Hepatic stellate cell (primary cell): Measurements from ENCODE around the gene GAB1.
A peak's percentile ranks its signal among the peaks of the same experiment; 100 is the strongest.

ENCODE experiments used
- DNase-seq: peaks from one replicate; pipeline ENCODE4 v3.0.0; 2011; ENCODE audit warnings: low spot score

Gene GAB1

DNA sequence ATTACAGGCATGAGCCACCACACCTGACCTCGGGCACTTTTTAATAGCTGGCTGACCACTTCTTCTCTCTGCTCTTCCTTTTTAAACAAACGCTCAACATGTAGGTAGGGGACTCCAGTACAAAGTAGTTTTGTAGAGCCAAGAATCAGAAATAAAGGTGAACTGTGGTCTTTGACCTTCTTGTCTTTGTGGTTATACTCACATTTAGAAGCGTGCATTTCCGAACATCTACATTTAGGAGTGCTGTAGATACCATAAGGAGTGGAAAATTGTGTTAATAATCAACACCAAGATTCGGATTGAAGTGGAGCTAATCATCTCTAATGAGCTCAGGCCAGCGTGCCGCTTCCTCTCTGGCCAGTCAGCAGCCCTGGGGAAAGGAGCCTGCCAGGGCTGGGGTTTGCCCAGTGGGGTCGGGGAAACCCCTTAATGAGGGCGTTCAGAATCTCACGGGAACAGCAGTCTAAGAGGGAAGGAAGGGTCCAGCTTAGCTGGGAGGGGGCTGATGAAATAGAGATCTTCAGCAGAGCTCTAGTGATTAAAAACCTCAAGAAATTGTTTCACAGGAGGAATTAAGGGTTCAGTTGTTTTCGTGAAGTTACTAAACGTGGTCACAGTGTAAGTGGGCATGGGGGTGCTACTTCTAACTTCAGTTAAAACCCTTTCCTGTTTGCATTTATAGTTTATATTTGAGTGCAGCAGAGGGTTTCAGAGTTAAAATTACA lies 81.2 kb downstream of the GAB1 start:
- no peak for DNase-seq

DNA sequence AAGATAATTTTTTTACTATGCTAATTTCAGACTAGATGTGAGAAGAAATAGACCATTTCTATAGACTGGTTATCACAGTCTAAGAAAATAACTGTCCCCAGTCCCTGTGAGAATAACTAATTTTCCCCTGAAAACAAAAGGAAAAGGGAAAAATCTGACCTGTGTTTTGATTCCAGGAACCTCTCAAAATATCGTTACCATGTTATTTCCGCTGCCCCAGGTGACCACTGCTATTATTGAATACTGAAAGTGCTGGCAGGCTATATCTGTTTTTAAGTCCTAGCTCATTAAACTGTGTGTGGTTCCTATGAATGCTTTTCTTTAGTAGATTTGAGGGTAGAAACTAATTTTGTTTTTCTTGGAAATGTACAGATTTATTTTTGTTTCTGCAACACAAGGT lies 83.6 kb downstream of the GAB1 start:
- no peak for DNase-seq

DNA sequence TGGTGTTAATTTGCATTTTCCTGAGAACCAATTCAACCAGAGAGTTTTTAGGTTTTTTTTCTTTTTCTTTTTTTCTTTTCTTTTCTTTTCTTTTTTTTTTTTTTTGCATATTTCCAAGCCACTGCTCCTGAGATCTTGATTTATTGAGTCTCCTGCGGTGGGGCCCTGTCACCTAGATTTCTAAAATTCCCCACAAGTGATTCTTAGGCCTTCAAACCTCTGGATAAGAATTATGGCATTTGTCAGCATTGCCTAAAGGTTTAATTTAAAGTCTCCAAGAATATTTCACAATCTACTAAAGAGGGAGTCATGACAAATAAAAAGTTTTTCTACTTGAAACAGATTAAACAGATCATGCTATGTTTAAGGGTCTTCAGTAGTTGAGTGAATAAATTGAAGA lies 84.9 kb downstream of the GAB1 start:
- no peak for DNase-seq

DNA sequence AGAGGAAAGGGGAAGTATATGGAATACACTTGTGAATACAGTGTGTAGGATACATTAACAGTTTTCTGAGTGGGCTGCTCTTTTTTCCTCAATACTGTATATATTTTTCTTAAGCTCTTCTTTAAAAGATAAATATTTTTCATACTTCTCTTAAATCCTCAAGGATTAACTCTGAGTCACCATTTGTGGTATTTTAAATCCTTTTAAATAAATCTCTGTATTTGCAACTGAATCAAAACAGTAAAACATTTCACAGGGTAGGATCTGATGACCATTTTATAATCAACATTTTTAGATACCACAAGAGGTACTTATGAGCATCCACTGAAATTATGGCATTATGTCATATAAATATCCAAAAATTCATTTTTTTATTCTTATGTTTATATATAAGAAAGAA lies 87.6 kb downstream of the GAB1 start:
- DNase-seq: no peak

DNA sequence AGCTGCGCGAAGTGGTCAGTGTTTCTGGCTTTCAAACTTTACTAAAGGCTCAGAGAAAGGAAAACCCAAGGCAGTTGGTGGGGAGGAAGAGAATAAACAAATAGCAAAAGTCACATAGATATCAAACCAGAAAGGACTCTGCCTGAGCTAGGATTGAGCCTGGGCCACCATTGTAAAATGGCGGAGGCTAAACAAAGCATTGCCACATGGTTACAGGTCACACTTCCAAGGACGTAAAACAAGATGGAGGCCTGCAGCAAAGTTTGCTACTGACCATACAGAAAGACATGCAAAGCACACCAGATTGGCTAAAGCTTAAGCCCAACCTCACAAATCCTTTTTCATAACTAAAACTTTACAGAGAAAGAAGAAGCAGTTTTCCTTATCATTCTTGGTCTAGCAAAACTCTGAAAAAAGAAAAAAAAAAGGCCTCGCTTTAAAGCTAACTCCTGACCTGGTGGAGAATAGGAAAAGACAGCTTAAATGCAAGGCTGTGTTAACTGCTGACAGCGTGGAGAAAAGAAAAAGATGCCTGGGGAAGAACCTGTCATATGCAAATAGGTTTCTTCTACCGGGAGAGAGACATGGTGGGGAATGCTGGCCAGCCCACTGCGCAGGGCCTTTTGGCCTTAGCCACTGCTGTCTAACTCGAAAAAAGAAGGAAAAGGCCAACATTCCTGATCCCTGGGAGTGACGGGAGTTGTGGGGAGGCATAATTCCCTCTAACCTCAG lies 95.0 kb downstream of the GAB1 start:
- DNase-seq: no peak

DNA sequence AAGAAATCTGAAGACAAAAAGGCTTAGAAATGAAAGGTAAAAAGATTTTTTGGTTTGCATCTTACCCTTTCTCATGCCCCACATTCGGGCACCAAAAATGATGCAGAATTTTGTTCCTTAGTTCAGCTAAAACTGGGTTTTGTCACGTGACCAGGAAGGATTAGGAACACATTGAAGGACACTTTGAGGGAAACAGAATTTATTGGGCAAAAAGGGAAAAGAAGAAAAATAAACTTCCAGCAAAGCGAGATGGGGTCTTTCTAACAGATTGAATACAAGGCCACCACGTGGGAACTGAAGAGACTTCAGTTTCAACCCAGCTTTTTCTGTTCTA lies 95.5 kb downstream of the GAB1 start:
- no peak for DNase-seq

DNA sequence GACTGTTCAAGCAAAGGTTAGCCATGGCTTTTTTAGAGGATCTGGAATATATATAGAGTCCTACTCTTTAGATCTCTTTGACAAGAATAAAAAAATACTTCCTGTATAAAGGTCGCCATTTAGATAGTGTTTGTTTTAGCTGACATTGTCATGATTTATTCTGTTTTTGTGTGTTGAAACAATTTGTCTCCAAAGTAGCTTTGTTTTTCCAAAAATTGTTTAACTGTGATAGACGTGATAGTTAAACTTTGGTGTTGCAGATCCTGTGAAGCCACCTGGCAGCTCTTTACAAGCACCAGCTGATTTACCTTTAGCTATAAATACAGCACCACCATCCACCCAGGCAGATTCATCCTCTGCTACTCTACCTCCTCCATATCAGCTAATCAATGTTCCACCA lies 96.6 kb downstream of the GAB1 start:
- no peak for DNase-seq

DNA sequence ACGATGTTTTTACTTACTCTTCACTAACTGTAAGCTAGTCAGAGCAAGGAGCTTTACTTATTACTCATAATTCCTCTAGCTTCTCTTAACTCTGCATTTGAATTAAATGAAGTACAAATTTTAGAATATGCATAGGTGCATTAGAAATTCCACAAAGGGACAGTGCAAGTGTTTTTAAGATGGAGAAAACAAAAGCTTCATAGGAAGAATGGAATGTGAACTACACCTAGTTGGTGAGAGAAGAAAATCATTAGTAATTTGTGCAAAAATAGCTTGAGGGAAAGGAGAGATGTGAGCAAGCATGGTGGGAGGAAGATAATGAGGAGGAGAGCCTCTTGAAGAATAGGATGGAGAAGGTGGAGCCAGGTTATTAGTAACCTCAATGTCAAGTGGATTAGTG lies 99.3 kb downstream of the GAB1 start:
- no peak for DNase-seq

DNA sequence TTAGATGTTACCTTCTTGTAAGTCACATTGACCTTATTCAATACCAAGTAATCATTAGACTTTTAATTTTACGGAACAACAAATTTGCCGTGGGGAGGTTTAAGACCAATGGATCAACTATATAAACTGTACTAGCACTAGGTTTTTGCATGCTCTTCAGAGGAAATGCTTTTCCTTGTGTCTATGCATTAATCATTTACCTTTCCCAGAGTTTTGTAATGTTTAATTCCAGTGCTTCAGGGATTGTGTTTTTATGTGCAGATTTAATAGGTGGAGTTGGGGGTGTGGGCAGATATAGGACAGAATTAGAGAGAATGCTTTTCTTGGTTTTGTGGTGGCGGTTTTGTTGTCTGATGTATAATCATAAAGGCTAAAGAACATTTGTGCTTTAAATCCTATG lies 100.8 kb downstream of the GAB1 start:
- no peak for DNase-seq

DNA sequence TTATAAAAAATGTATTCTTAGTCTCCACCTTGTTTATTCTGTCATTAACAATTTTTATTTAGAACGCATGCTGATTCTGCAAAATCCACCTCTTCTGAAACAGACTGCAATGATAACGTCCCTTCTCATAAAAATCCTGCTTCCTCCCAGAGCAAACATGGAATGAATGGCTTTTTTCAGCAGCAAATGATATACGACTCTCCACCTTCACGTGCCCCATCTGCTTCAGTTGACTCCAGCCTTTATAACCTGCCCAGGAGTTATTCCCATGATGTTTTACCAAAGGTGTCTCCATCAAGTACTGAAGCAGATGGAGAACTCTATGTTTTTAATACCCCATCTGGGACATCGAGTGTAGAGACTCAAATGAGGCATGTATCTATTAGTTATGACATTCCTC lies 101.3 kb downstream of the GAB1 start:
- DNase-seq: no peak

DNA sequence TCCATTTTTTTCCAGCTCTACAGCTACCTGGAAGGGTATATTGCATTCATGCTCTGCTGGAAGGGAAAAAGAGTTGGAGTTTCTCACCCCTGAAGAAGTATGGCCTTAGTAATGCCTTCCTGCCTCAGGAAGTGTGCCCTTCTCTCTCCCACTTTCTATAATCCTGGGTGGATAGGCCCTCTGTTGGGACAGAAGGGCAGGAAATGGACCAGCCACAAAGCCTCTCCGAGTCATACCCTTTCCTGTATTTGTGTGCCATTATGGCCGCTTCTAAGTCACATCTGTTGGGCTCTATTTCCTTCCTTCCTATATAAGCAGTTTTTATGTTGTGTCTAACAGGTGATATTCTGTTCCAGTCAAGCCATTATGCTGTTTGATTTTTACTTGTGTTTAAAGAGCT lies 102.0 kb downstream of the GAB1 start:
- DNase-seq: no peak

DNA sequence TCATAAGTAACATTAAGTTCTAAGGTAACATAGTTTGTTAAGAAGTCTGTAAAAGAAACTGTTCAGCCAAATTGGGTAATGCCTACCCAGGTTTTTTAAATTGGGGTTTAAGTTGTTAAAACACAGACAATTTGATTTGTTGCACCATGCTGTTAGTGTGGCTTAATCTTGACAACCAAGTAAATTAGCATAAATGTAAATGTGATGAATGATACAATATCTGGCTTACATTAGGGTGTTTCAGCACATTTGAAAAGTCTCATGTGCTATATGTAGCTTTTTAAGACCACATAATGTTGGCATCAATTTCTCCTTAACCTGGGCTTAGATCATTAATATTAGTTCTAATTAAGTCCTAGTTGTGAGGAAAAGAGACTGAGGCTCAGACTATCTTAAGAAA lies 104.4 kb downstream of the GAB1 start:
- no peak for DNase-seq

DNA sequence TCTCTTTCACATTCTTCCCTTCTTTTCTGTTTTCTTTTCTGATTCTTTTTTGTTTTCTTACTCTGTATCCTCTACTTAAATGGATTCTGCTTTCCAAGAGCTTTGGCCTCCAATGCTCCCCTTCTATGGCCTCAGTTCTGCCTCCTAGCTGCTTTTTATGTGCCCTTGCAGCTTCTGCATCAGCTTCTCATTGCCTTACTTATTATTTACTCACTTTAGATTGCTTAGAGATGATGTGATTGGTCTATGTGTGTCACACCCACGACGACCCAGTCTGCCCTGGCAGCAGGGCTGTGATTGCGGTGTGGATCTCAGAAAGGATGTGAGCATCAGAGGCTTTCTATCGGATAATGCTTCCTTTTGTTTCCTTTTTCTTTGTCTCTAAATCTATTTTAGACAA lies 105.0 kb downstream of the GAB1 start:
- no peak for DNase-seq

DNA sequence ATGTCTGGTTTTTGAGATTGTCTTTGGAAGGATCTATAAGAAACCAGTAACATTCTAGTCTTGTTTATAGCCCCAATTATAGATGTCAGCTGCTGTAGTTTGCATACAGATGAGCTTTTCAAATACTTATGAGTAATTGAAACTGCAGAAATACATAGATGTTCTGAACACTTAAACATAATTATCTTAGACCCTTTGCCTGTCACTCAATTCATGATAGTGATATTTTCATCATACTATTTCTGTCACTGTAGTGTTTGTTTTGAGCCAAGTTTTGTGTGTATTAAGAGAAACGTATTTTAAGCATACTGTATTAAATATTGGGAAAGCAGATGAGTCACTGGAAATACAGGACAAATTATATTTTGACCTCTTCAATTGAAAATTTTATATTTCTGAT lies 107.1 kb downstream of the GAB1 start:
- DNase-seq: no peak

DNA sequence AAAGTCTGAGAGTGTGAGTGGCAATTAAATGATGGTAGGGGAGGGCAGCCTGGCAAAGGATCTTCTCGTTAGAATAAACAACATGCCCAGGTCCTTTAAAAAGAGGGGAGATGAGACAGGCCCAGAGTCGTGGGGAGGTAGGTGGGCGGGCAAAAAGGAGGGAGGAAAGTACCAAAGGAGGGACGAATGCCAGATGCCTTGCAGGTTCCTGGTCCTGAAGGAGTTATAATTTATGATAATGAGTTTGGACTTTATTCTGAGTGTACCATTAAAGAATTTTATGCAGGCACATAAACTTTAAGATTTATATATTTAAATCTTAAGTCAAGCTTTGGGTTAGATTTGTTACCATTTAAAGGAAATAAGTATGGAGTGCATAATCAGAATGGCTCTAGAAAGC lies 114.5 kb downstream of the GAB1 start:
- no peak for DNase-seq

DNA sequence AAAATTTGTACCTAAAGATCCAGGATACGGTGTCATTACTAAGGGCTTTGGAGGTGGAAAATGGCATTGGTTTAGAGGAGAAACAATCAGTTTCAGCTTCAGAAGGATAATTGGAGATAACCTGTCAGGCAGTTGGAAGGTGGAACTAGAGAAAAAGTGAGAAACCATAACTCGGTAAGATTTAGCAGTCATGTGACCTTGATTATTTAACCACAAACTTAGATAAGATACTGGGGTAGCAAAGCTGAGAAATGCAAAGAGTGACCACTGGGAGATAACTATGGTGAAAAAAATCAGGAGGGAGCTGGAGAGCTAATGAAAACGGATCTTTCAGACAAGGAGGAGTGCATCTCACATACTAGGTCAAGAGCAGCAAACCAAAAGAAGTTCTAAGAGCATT lies 118.5 kb downstream of the GAB1 start:
- no peak for DNase-seq

DNA sequence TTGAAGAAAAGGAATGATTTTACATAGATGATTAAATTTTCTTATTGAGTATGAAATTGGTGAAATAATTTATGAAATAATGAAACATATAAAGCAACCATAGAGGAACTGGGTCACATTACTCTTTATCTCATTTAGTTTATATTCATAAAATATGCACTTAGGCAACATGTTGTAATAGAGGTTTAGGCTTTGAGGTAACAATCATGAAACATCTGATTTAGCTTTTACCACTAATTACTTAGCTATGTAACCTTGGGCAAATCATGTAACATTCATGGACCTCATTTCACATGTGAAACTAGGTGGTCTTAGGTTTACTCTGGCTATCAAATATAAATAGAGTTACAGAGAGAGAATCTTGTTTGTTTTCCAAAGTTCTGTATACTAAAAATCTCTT lies 122.3 kb downstream of the GAB1 start:
- DNase-seq: no peak

DNA sequence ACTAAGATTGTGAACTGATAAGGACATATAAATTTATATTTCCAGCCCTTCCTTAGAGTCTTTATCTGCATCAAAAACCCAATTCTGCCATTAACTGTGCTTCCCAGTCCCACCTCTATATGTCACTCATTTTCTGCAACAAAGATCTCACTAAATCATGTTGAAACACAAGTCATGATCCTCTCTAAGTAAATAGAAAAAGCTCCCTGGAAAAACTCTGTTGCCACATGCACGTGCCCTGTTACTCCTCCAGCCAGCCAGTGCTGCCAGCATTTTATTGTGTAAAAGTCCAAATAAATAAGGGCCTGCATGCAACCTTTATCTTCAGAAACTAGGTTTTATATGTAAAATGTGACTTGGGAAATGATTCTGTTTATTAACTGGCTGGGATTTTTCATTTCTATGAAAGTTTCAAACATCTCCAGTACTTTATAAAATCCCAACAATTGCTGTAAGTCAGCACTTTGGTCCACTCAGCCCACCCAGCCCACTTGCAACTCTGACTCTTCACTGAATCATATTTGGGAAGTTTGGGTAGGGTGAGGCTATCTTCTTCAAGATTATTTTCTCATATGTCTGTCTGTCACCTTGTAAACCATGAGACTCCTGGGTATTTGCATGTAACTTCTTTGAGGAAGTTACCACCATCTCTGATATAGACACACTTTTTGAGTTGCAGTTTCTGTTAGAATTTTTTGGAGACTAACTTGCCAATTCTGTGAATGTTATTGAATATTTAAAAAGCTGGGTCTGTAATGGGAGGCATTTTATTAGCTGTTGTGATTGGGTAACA lies 136.9 kb downstream of the GAB1 start:
- DNase-seq: no peak

DNA sequence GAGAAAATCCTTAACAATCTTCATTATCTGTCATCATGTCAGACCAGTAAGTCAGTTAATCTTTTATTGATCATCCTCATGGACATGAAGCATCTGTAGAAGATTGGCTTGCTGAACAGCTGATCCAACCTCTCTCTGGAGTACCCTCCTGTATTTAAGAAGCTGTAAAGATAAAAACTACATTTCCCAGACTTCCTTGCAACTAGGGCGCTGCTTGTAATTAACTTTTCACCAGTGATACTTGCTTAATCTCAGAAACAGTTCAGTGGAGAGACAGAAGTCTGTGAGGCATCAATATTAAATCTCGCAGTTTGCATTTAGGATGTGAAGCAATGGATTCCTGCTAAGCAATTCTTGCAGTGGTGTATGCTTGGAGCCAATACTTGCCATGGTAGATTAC lies 140.8 kb downstream of the GAB1 start:
- DNase-seq: no peak

DNA sequence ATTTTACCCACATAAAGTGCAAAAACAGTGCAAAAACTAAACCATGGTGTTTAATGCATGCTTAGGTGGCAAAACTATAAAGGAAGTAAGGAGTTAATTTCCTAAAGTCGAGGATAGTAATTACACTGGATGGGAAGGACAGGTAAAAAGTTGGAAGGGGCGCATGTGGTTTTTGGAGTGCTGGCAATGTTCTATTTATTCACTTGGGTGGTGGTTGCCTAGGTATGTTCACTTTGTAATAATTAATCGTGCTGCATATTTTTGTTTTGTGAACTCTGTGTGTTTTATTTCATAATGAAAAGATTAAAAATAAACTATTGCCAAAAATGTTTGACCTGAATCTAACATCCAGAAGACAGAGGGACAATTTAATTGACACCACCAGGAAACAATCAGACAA lies 144.7 kb downstream of the GAB1 start:
- no peak for DNase-seq

DNA sequence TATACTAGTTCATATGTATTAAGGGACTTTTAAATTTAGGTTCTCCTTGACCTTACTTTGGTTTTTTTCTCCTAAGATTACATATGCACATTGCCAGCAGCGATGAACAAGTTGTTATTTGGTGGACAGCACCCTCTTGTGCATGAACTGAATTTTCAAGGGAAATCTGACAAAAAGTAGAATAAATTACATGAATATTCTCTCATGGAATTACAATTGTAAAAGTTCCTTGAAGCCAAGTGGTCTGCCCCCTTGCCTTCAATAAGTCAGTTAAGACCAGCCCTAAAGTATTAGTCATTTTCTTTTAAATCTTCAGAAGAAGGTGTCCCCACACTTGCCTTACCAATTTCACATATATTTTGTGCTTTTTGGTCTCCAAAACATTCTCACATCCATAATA lies 146.2 kb downstream of the GAB1 start:
- DNase-seq: peak; percentile 26

DNA sequence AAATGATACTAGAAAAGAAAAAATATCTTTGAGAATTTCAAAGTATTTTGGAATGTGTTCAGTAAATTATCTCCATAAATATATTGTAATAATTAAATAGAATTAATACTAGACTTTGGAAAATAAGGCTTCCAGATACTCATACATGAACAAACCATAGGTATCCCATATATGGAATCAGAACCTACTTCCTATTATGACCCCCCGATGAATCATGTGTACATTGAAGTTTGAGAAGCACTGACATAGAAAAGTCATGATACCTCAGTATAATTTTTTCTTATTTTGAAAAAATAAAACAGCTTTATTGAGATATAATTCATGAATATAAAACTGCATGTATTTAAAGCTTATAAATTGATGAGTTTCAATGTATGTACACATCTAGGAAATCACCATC lies 149.6 kb downstream of the GAB1 start:
- DNase-seq: no peak

DNA sequence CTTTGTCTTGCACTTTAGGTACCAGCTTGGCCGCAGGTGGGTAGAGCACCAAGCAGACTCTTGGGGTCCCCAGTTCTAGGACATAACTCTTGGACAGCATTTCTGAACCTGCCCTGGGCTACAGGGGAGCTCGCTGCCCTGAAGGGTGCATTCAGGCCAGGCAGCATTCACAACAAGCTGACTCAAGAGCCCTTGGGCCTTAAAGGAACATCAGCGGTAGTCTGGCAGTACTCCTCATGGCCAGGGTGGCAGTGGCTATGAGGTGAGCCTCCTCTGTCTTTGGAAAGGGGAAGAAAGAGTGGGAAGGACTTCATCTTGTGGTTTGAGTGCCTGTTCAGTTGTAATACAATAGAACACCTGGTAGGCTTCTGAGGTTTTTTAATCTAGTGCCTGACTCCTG lies 152.0 kb downstream of the GAB1 start:
- no peak for DNase-seq
